GM21786 (cell line): ENCODE measurements around the gene FAM24A.

Experiments
- ATAC-seq: cut with Tn5 transposase; IDR thresholded peaks from one replicate; pipeline ENCODE4 v1.9.1; 2021; ENCODE audit not compliant: unreplicated experiment

FAM24A gene

DNA sequence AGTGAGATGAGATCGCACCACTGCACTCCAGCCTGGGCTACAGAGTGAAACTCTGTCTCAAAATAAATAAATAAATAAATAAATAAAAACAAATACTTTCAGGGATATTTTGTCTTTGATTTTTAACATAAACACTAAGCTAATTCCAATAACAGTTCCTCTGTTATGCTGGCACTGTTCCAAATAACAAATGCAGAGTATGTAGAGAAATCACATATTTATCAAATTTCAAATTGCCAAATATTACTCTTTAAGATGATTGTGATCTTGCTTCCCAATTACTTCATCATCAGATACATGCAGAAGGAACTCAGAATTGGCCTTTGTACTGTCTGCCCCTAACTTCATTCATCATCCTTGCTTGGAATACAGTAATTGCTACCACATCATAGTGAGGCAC, 19.7 kb downstream of the FAM24A start:
- no peak for ATAC-seq

- no peak for ATAC-seq
Observed at GRCh38 chr10:122931088-122931906, 20.9 kb downstream of the FAM24A start.

DNA sequence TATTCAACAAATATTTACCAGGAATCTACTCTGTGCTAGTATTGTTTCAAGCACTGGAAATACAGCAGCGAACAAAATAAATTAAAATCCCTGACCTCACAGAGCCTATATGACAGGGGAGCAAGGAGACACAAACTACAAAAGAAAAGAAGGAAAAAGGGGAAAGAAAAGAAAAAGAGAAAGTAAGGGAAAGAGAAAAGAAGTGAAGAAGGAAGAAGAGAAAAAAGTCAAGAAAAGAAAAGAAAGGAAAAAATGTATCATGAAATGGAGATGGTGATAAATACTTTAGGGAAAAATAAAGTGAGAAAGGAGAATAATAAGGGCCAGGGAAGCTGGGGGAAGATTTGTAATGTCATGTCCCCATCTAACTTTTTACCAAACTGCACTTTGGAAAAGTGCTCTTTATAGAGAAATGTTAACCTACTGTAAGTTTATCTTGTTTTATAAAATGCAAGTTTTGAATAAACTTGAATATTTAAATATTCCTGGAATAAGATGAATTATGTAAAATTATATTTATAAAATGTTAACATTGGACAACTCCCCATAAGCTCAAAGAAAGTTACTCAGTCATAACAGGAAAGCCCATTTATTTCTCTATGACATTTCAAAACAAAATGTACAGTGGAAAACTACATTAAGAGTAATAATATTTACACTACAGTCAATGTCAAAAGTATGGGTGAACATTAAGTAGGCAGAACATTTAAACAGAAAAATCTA, 28.9 kb downstream of the FAM24A start:
- ATAC-seq = no peak

DNA sequence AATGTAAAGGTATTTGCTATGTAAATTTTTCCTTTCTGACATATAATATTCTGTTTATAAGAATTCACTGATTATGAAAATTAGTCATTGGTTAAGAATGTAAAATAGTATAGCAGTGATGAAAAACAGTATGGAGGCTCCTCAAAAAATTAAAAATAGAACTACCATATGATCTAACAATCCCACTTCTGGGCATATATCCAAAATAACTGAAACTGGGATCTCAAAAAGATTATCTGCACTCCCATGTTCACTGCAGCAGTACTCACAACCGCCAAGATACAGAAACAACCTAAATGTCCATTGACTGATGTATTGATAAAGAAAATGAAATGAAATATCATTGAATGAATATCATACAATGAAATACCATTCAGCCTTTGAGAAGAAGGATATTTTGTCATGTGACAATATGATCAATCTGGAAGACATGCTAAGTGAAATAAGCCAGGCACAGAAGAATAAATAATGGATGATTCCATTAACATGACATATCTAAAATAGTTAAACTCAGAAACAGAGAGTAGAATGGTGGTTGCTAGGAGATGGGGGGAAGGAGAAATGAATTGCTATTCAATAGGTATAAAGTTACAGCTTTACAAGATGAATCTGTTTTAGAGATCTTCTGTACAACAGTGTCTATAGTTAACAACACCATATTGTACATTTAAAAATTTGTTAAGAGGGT, 29.6 kb downstream of the FAM24A start:
- no peak for ATAC-seq

DNA sequence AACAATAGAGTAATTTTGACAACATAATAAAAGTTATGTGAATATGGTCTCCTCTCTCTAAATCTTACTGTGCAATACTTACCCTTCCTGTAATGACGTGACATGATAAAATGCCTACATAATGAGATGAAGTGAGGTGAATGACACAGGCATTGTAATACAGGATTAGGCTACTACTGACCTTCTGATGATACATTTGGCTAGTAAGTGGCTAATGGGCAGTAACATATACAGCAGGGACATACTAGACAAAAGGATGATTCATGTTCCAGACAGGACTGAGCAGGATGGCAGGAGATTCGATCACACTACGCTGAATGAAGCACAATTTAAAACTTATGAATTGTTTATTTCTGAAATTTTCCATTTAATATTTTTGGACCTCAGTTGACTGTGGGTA, 38.9 kb downstream of the FAM24A start:
- no peak for ATAC-seq

- peak; percentile 99 for ATAC-seq
Observed at GRCh38 chr10:122953902-122954730, 43.7 kb downstream of the FAM24A start, which contains the start of gene C10orf88. Gene C10orf88, minus strand, starts transcription at chr10:122954227. Its CDS starts 49 bp downstream, at chr10:122954178.

- no peak for ATAC-seq
Observed at GRCh38 chr10:122954731-122955050, 44.3 kb downstream of the FAM24A start.

- ATAC-seq = no peak
Observed at GRCh38 chr10:122955892-122956291, 45.5 kb downstream of the FAM24A start.

DNA sequence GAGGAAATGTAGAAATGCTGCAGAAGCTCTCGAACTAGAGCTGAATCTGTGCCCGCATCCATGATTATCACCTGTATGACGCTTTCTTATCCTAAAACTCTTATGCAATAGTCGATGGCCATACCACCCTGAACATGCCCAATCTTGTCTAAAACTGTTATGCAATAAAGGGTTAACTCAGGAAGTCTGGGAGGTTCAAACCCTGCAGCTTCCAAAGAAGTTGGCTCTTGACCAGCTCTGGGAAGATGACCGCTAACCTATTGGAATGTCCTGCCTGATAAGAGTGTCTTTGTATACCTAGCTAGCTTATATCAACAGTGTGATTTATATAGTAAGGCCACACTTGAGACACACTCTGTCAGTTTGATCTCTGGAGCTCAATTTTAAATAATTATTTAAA, 47.1 kb downstream of the FAM24A start:
- ATAC-seq = no peak

- no peak for ATAC-seq
Observed at GRCh38 chr10:122962405-122962804, 52.0 kb downstream of the FAM24A start.
